H1 (cell line): Measurements from ENCODE around the gene IFIT2. TPM values are rescaled to one million over a fixed set of nuclear protein-coding genes. Genes with fewer than 3 reads are reported as not detected.

Source experiments
- CTCF ChIA-PET: fragments of 300-600 bp; sonication (Branson Sonifier 250); formaldehyde crosslinking; loops from one replicate; lab custom pipeline; 2021; ENCODE audit not compliant: partially characterized antibody; lab: Charles Lee
- POLR2A ChIA-PET: fragments of 300-600 bp; sonication (Branson Sonifier 250); formaldehyde crosslinking; loops from one replicate; lab custom pipeline; 2021; ENCODE audit warnings: inconsistent platforms; ENCODE audit not compliant: partially characterized antibody; lab: Charles Lee
- DNase-seq, 2 experiments: peaks; one replicate each; pipeline versions ENCODE4 v3.0.0 to v3.0.0-alpha.2; 2010 to 2022; ENCODE audit warnings: low spot score in 2 of 2, low read depth in 1 of 2, mixed read lengths in 1 of 2
- FAIRE-seq: peaks from 2 replicates; lab custom pipeline; 2011; peaks lifted over from hg19 to GRCh38; lab: Jason Lieb, UNC
- H2AFZ ChIP-seq: 2 replicates; pipeline ENCODE4 v1.8.1; 2012; ENCODE audit warnings: low read length, inconsistent platforms
- H2AK5ac ChIP-seq: 2 replicates; pipeline ENCODE4 v1.6.1; 2013; ENCODE audit warnings: low read depth, low read length
- H2BK120ac ChIP-seq: replicated peaks from 2 replicates; pipeline ENCODE3; 2013; ENCODE audit warnings: low read depth, low read length, inconsistent platforms
- H2BK12ac ChIP-seq: 2 replicates; pipeline ENCODE4 v1.6.1; 2013; ENCODE audit warnings: low read depth, low read length
- H2BK15ac ChIP-seq: 2 replicates; pipeline ENCODE4 v1.6.1; 2013; ENCODE audit warnings: low read length
- H2BK20ac ChIP-seq: 2 replicates; pipeline ENCODE4 v1.6.1; 2013; ENCODE audit warnings: low read length
- H2BK5ac ChIP-seq: 2 replicates; pipeline ENCODE4 v1.6.1; 2013; ENCODE audit warnings: low read depth, low read length
- H3K14ac ChIP-seq: 2 replicates; pipeline ENCODE4 v1.6.1; 2013; ENCODE audit warnings: inconsistent platforms; ENCODE audit not compliant: insufficient read length
- H3K18ac ChIP-seq: 2 replicates; pipeline ENCODE4 v1.6.1; 2013; ENCODE audit warnings: low read length; ENCODE audit errors: extremely low read depth
- H3K23ac ChIP-seq: 2 replicates; pipeline ENCODE4 v1.6.1; 2013; ENCODE audit warnings: inconsistent platforms; ENCODE audit not compliant: insufficient read length
- H3K23me2 ChIP-seq: 2 replicates; pipeline ENCODE4 v1.6.1; 2013; ENCODE audit warnings: low read depth, low read length
- H3K27ac ChIP-seq: 2 replicates; pipeline ENCODE4 v1.6.1; 2011; ENCODE audit warnings: low read depth, low read length, inconsistent platforms
- H3K27me3 ChIP-seq, 4 experiments: replicated peaks in 1 of 4; 1 replicate in 1 of 4; 2 replicates in 3 of 4; pipeline versions ENCODE4 v1.6.1 to v1.8.1; 2011 to 2013; ENCODE audit warnings: low read length in 3 of 4, mild to moderate bottlenecking in 3 of 4, inconsistent platforms in 2 of 4, mixed read lengths in 2 of 4, moderate library complexity in 1 of 4; ENCODE audit not compliant: control insufficient read depth in 3 of 4, insufficient read depth in 3 of 4; ENCODE audit errors: extremely low read depth in 1 of 4
- H3K36me3 ChIP-seq, 4 experiments: 2 replicates each; pipeline versions ENCODE4 v1.6.1 to v1.8.1; 2011 to 2013; ENCODE audit warnings: mild to moderate bottlenecking in 4 of 4, low read length in 3 of 4, moderate library complexity in 2 of 4, control low read depth in 1 of 4, inconsistent platforms in 1 of 4; ENCODE audit not compliant: insufficient read depth in 4 of 4, control insufficient read depth in 2 of 4
- H3K4ac ChIP-seq: replicated peaks from 2 replicates; pipeline ENCODE3; 2013; ENCODE audit warnings: low read length, low read depth, mixed read lengths, inconsistent platforms; ENCODE audit not compliant: insufficient read length
- H3K4me1 ChIP-seq, 4 experiments: replicated peaks in 1 of 4; 1 replicate in 1 of 4; 2 replicates in 3 of 4; pipeline versions ENCODE4 v1.6.1 to v1.8.1; 2011 to 2013; ENCODE audit warnings: low read length in 3 of 4, inconsistent platforms in 2 of 4, mixed read lengths in 1 of 4; ENCODE audit not compliant: insufficient read depth in 4 of 4, control insufficient read depth in 3 of 4
- H3K4me2 ChIP-seq, 2 experiments: 2 replicates each; pipeline versions ENCODE4 v1.6.1 to v1.8.1; 2011 to 2013; ENCODE audit warnings: low read depth in 2 of 2, low read length in 2 of 2, control low read depth in 1 of 2, inconsistent platforms in 1 of 2, mild to moderate bottlenecking in 1 of 2; ENCODE audit not compliant: insufficient read depth in 1 of 2
- H3K4me3 ChIP-seq, 4 experiments: fragments of 200-600, 300-600 bp in 1 of 4; sonication (generic), shearing (Covaris generic), sonication (Bioruptor Twin) in 1 of 4; 2 replicates each; pipeline versions ENCODE4 v1.5.1 to v1.8.1; 2011 to 2016; ENCODE audit warnings: low read length in 4 of 4, low read depth in 3 of 4, control low read depth in 2 of 4, inconsistent platforms in 2 of 4, mild to moderate bottlenecking in 2 of 4, mixed read lengths in 1 of 4, moderate library complexity in 1 of 4; ENCODE audit not compliant: insufficient read depth in 2 of 4; ENCODE audit errors: extremely low read depth in 1 of 4
- H3K56ac ChIP-seq: replicated peaks from 2 replicates; pipeline ENCODE3; 2013; ENCODE audit warnings: low read depth, mild to moderate bottlenecking, mixed read lengths, low read length, inconsistent platforms; ENCODE audit not compliant: insufficient read length
- H3K79me1 ChIP-seq: 2 replicates; pipeline ENCODE4 v1.6.1; 2013; ENCODE audit warnings: low read depth, low read length, control low read depth
- H3K79me2 ChIP-seq, 2 experiments: 2 replicates each; pipeline versions ENCODE4 v1.6.1 to v1.8.1; 2012 to 2013; ENCODE audit warnings: low read length in 2 of 2, mild to moderate bottlenecking in 2 of 2, inconsistent platforms in 1 of 2; ENCODE audit not compliant: insufficient read depth in 2 of 2, control insufficient read depth in 1 of 2
- H3K9ac ChIP-seq, 4 experiments: replicated peaks in 1 of 4; 1 replicate in 1 of 4; 2 replicates in 3 of 4; pipeline versions ENCODE4 v1.6.1 to v1.8.1; 2011 to 2013; ENCODE audit warnings: low read depth in 3 of 4, low read length in 3 of 4, control low read depth in 2 of 4, mild to moderate bottlenecking in 2 of 4, moderate library complexity in 2 of 4, inconsistent platforms in 1 of 4; ENCODE audit errors: extremely low read depth in 1 of 4
- H3K9me3 ChIP-seq, 2 experiments: 2 replicates each; pipeline versions ENCODE4 v1.6.1 to v1.8.1; 2012 to 2013; ENCODE audit warnings: mild to moderate bottlenecking in 2 of 2, moderate library complexity in 2 of 2, control low read depth in 1 of 2, inconsistent platforms in 1 of 2, low read depth in 1 of 2, low read length in 1 of 2, mixed read lengths in 1 of 2; ENCODE audit not compliant: insufficient read depth in 2 of 2
- H4K20me1 ChIP-seq, 2 experiments: replicated peaks in 1 of 2; 2 replicates each; pipeline versions ENCODE3 to v1.8.1; 2011 to 2013; ENCODE audit warnings: inconsistent platforms in 2 of 2, low read length in 2 of 2, mild to moderate bottlenecking in 1 of 2; ENCODE audit not compliant: insufficient read depth in 2 of 2, control insufficient read depth in 1 of 2
- H4K5ac ChIP-seq: 2 replicates; pipeline ENCODE4 v1.6.1; 2013; ENCODE audit warnings: low read length, low read depth, mixed read lengths, inconsistent platforms; ENCODE audit not compliant: insufficient read length
- H4K8ac ChIP-seq: 2 replicates; pipeline ENCODE4 v1.8.0; 2013; ENCODE audit warnings: mild to moderate bottlenecking, moderate library complexity, low read length, inconsistent platforms; ENCODE audit not compliant: insufficient read depth; ENCODE audit errors: extremely low read depth
- H4K91ac ChIP-seq: replicated peaks from 2 replicates; pipeline ENCODE3; 2013; ENCODE audit warnings: low read length, mixed read lengths, inconsistent platforms; ENCODE audit not compliant: insufficient read length
- BACH1 ChIP-seq: IDR thresholded peaks from 2 replicates; pipeline ENCODE4 v1.6.1; 2012; ENCODE audit warnings: low read length, improper control_type of control experiment
- JUN ChIP-seq: IDR thresholded peaks from 2 replicates; pipeline ENCODE4 v1.6.1; 2011; ENCODE audit warnings: low read depth, mild to moderate bottlenecking, improper control_type of control experiment, low read length
- NANOG ChIP-seq: IDR thresholded peaks from 2 replicates; pipeline ENCODE4 v1.6.1; 2011; ENCODE audit warnings: low read length, low read depth, mild to moderate bottlenecking, inconsistent platforms; ENCODE audit not compliant: insufficient read depth, poor library complexity, severe bottlenecking
- TCF12 ChIP-seq: IDR thresholded peaks from 2 replicates; pipeline ENCODE4 v1.6.1; 2011; ENCODE audit warnings: low read depth, mild to moderate bottlenecking, low read length
- WGBS, 2 experiments: shearing (Covaris generic) in 1 of 2; methylation state at CpG; one replicate each; pipeline versions ENCODE4 v1.1.6 to v1.1.7; 2013 to 2015; ENCODE audit warnings: low lambda C conversion rate in 2 of 2, mixed read lengths in 2 of 2, inconsistent platforms in 1 of 2, low coverage in 1 of 2, missing lambda C conversion rate in 1 of 2; ENCODE audit not compliant: insufficient replicate concordance in 2 of 2, insufficient coverage in 1 of 2, insufficient read length in 1 of 2; ENCODE audit errors: extremely low coverage in 1 of 2, missing lambda C conversion rate in 1 of 2; 5-methylcytosine and 5-hydroxymethylcytosine counted together
- polyA plus RNA-seq, 7 experiments: library from polyadenylated mRNA; depleted of rRNA in 3 of 7; stranded (reverse) in 5 of 7; unstranded in 2 of 7; fragments of >200 nt in 5 of 7; fragments of 200-250 nt in 2 of 7; gene quantifications; 1 replicate in 5 of 7; 2 replicates in 1 of 7; 4 replicates in 1 of 7; pipeline versions ENCODE4 v1.2.1 to v1.2.3, GENCODE V29; 2011 to 2013; ENCODE audit warnings: missing spikeins in 2 of 7, mixed read lengths in 2 of 7
- total RNA-seq: library from RNA; stranded (reverse); fragmentation: NEBNext Ultra II Directional; extraction: Animal tissue kit (Norgen Biotek cat#: 25700); gene quantifications from 2 replicates; pipeline ENCODE4 v1.2.1, GENCODE V29; 2021
- TF ChIP-seq, protein P1 (sequence below): IDR thresholded peaks from 2 replicates; pipeline ENCODE4 v1.6.1; 2011; ENCODE audit warnings: low read depth, mild to moderate bottlenecking, low read length; ENCODE audit not compliant: insufficient read depth

Gene IFIT2
- total and polyA plus RNA-seq, 2 of the 8 experiments (the other 6 are each of a cell fraction or from before 2014, with no cell fraction given) = 0.03 to 0.35 TPM

GRCh38 chr10:89341649-89342048, 39.8 kb downstream of the IFIT2 start:
- Histone ChIP-seq H2BK20ac (no peak overlapping the region), H4K8ac (no peak overlapping the region), H2BK15ac (no peak overlapping the region), H2AK5ac (no peak overlapping the region), H2BK5ac (no peak overlapping the region), H3K23ac (no peak overlapping the region), H3K9me3 (no peaks in the 10 kb centered on the region), H3K14ac (no peak overlapping the region), H4K5ac (no peak overlapping the region), H3K27me3 (no peaks in the 10 kb centered on the region), H3K79me2 (no peaks in the 10 kb centered on the region), H3K4me3 (no peak overlapping the region), H3K23me2 (no peaks in the 10 kb centered on the region), H2BK12ac (no peak overlapping the region), H3K36me3 (no peaks in the 10 kb centered on the region), H3K4me1 (peaks cover 3 to 8% (median 5%) of the 10 kb centered on the region in 4 experiments; a peak in 4 of 7 replicates), H3K56ac (no peak overlapping the region), H3K9ac (no peak overlapping the region), H3K27ac (no peak overlapping the region), H3K4me2 (no peak overlapping the region), H2BK120ac (no peak overlapping the region), H3K18ac (no peak overlapping the region), H3K4ac (no peak overlapping the region), H2AFZ (no peak overlapping the region), H3K79me1 (no peaks in the 10 kb centered on the region), H4K91ac (no peak overlapping the region), H4K20me1 (no peaks in the 10 kb centered on the region)
- POLR2A ChIA-PET = no interaction called here
- WGBS, 2 experiments = 92% methylated on average over 3 of the region's 3 CpGs; no CpG with 5 or more reads in 1 of the 2 experiments
- TF ChIP-seq NANOG = no peak
- no peak for TF ChIP-seq TCF12
- TF ChIP-seq BACH1 = no peak
- no peak for TF ChIP-seq JUN
- TF ChIP-seq, protein P1, sequence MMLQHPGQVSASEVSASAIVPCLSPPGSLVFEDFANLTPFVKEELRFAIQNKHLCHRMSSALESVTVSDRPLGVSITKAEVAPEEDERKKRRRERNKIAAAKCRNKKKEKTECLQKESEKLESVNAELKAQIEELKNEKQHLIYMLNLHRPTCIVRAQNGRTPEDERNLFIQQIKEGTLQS = no peak
- CTCF ChIA-PET = interaction anchor here (3.1 kb wide), 1 partner anchor 27 kb away, joined by 15 read pairs; no protein-coding TSS in a partner anchor
- FAIRE-seq = no peak
- DNase-seq = no peak
